Mucosa of descending colon (tissue), 3 donors: ENCODE results near the gene EHBP1. TPM values are rescaled to one million over a fixed set of nuclear protein-coding genes. Genes with fewer than 3 reads are reported as not detected.

ENCODE experiments used
- ATAC-seq: fragments of 200-7000 bp; cut with Tn5 transposase; one replicate; pipeline ENCODE4 v1.9.1; 2020; ENCODE audit warnings: mild to moderate bottlenecking, moderate library complexity
- DNase-seq, 3 donors: peaks; one replicate each; pipeline ENCODE4 v3.0.0-alpha.2; 2020
- H3K36me3 ChIP-seq: fragments of 200-600 bp; one replicate; pipeline ENCODE4 v1.8.0; 2021; ENCODE audit warnings: low read depth, mild to moderate bottlenecking
- H3K4me1 ChIP-seq: fragments of 200-600 bp; one replicate; pipeline ENCODE4 v1.8.0; 2021; ENCODE audit warnings: low read depth, mild to moderate bottlenecking
- H3K4me3 ChIP-seq: fragments of 200-600 bp; one replicate; pipeline ENCODE4 v1.8.0; 2021; ENCODE audit warnings: mild to moderate bottlenecking
- H3K9me3 ChIP-seq: fragments of 200-600 bp; one replicate; pipeline ENCODE4 v1.8.0; 2021; ENCODE audit warnings: mild to moderate bottlenecking
- CTCF ChIP-seq: fragments of 200-600 bp; IDR thresholded peaks from one replicate; pipeline ENCODE4 v1.8.0; 2022; ENCODE audit warnings: antibody characterized with exemption, mild to moderate bottlenecking
- intact Hi-C, 2 donors: fragments of 100-400 bp; cut with DNase I in 1 of 2; cut with micrococcal nuclease in 1 of 2; formaldehyde crosslinking; loops; one replicate each; pipeline versions ENCODE4 v1.11.0 to v1.11.1; 2022; cut with DNase I, micrococcal nuclease
- total RNA-seq, 3 donors: library from RNA; stranded (reverse); fragmentation: NEBNext Ultra II Directional in 2 of 3; extraction: Animal tissue kit (Norgen Biotek cat#: 25700) in 2 of 3; gene quantifications; one replicate each; pipeline versions ENCODE4 v1.2.1 to v1.2.4, GENCODE V29; 2021 to 2023
- donor health status: DM: no; HTN: no; CAD: no; lungs with moderate emphysema.
- donor health status: DM: no; HTN: no; CAD: no.
- donor health status: DM: no; HTN: yes; CAD: no.

Gene EHBP1
- total RNA-seq, 3 donors from 2014 or later = 26.9 to 136 (median 28.2) TPM

GRCh38 chr2:62857139-62857931 is 151.8 kb downstream of the EHBP1 start:
- H3K4me3 ChIP-seq = no peak overlapping the region
- TF ChIP-seq CTCF = no peak
- H3K9me3 ChIP-seq = no peaks in the 10 kb centered on the region
- no peaks in the 10 kb centered on the region for H3K36me3 ChIP-seq
- intact Hi-C loops = no loop called here
- ATAC-seq = no peak
- no peaks in the 10 kb centered on the region for H3K4me1 ChIP-seq
- DNase-seq = no peak

GRCh38 chr2:62858231-62858832 is 152.8 kb downstream of the EHBP1 start:
- Histone ChIP-seq H3K9me3 (no peaks in the 10 kb centered on the region), H3K4me1 (no peaks in the 10 kb centered on the region), H3K36me3 (no peaks in the 10 kb centered on the region), H3K4me3 (no peak overlapping the region)
- ATAC-seq (no peak), DNase-seq (no peak)
- intact Hi-C loops = no loop called here
- TF ChIP-seq CTCF = no peak

GRCh38 chr2:62868947-62869346 is 163.4 kb downstream of the EHBP1 start:
- no peak for TF ChIP-seq CTCF
- DNase-seq (no peak), ATAC-seq (no peak)
- Histone ChIP-seq H3K4me3 (no peak overlapping the region), H3K9me3 (peaks cover 11% of the 10 kb centered on the region), H3K36me3 (no peaks in the 10 kb centered on the region), H3K4me1 (no peaks in the 10 kb centered on the region)
- intact Hi-C loops = no loop called here

GRCh38 chr2:62870966-62871365 is 165.5 kb downstream of the EHBP1 start:
- TF ChIP-seq CTCF = no peak
- Histone ChIP-seq H3K4me3 (no peak overlapping the region), H3K4me1 (no peaks in the 10 kb centered on the region), H3K36me3 (no peaks in the 10 kb centered on the region), H3K9me3 (peaks cover 11% of the 10 kb centered on the region)
- DNase-seq (no peak), ATAC-seq (no peak)
- intact Hi-C loops = no loop called here

GRCh38 chr2:62871506-62871905 is 166.0 kb downstream of the EHBP1 start:
- DNase-seq (no peak), ATAC-seq (no peak)
- Histone ChIP-seq H3K36me3 (no peaks in the 10 kb centered on the region), H3K9me3 (peaks cover 11% of the 10 kb centered on the region), H3K4me3 (no peak overlapping the region), H3K4me1 (no peaks in the 10 kb centered on the region)
- intact Hi-C loops = no loop called here
- TF ChIP-seq CTCF = no peak
